GM12875 (cell line): Measurements from ENCODE around the gene RRP15.

Source experiments
- H3K4me3 ChIP-seq: one replicate; pipeline ENCODE4 v1.5.1; 2011; ENCODE audit warnings: low read depth, low read length, control low read depth
- CTCF ChIP-seq: IDR thresholded peaks from 2 replicates; pipeline ENCODE4 v1.5.1; 2011; ENCODE audit warnings: low read depth, mild to moderate bottlenecking, control low read depth, inconsistent platforms, low read length, moderate library complexity, borderline replicate concordance; ENCODE audit not compliant: insufficient read depth

Gene RRP15

DNA sequence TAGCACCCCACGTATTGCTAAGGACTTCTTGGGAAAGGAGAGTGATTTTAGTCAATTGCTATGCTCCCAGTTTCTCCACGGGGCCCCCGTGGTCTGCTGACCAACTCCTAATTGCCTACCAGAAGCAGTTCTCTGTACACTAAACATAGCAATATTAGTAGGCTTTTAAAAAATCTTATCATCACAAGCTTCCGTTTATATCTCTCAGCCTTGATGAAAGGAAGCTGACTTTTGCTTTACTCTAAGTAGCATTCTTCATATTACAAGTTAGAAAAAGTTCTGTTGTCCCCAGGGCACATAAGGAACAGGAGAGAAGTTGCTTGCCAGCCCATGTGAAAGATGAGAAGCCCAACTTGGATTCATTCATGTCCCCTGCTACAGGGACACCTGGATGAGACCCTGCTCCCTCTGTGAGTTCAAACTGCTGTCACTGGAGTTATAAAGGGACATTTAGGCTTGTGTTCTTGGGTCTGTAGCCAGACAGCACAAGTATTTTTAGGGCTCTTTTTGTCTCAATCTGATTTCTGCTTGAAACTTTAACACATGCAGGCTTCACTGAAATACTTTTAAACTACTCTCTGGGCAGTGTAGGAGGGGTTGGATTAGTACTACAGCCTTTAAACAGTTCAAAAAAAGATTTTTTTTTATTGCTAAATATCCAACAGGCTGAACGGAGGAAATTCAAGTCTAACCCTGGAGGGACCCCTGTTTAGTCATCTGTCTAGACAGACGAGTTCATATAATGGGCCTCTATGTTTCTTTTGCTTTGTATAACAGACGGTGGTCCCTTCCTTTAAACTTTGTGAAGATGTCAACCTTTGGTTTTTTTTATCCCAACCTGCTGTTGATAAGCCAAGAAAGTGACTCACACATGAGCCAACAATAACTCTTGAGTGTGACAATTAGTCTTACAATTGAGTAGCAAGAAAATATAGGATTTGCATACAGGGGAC, 89.6 kb downstream of the RRP15 start:
- no peak overlapping the region for H3K4me3 ChIP-seq
- TF ChIP-seq CTCF: no peak

- no peak for TF ChIP-seq CTCF
- no peak overlapping the region for H3K4me3 ChIP-seq
Measured at GRCh38 chr1:218376722-218377121, 91.6 kb downstream of the RRP15 start.

DNA sequence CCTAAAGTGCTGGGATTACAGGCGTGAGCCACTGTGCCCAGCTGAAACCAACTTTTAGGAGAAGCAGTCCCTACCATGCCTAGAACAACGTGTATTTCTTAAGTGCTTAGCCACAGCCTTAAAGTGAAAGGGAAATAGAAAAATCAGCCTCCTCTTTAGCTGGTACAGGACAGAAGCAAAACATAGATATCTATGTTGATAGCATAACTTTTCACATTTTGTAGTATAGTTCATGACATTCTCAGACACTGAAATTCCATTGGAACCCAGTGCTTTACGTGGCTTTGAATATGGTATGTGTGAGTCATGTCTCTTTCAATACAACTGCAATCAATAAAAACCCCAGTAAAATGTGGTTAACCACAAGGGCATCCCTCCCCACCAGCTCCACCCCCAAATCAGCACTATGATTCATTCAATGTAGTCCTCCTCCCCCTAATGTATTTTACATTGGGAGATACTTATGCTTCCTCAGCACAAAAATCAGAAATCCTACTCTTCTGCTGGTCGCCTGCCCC, 92.1 kb downstream of the RRP15 start:
- no peak for TF ChIP-seq CTCF
- H3K4me3 ChIP-seq: no peak overlapping the region

- TF ChIP-seq CTCF: no peak
- H3K4me3 ChIP-seq: no peak overlapping the region
Measured at GRCh38 chr1:218380125-218380977, 95.3 kb downstream of the RRP15 start.

DNA sequence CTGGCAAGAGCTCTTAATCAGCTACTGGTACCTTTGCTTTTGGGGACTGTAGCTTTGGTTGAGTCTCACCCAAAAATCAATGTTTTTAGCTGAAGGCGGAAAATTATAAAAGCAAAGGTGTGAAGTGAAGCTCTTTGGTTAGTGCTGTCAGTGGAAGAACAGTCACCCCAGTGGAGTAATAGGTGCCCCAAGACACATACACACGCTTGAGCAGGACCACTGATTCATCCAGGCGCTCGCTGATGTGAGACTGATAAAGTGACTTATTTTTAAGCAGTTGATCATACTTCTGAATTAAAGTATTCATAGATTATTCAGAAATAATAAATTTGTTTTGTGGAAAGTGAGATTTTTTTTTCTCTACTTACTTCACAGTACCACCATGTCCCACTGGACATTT, 97.2 kb downstream of the RRP15 start:
- no peak overlapping the region for H3K4me3 ChIP-seq
- TF ChIP-seq CTCF: no peak

GRCh38 chr1:218383051-218383450, 98.0 kb downstream of the RRP15 start:
- no peak for TF ChIP-seq CTCF
- H3K4me3 ChIP-seq: no peak overlapping the region
